ENCODE measurements around the gene TCL1A.
A peak's percentile ranks its signal among the peaks of the same experiment; 100 is the strongest.
"Not testable (repeated sequence)": the region's sequence is repeated elsewhere in the genome, so short reads cannot be mapped to it uniquely, and the experiment has no call there.

Gene TCL1A, protein sequence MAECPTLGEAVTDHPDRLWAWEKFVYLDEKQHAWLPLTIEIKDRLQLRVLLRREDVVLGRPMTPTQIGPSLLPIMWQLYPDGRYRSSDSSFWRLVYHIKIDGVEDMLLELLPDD

DNA sequence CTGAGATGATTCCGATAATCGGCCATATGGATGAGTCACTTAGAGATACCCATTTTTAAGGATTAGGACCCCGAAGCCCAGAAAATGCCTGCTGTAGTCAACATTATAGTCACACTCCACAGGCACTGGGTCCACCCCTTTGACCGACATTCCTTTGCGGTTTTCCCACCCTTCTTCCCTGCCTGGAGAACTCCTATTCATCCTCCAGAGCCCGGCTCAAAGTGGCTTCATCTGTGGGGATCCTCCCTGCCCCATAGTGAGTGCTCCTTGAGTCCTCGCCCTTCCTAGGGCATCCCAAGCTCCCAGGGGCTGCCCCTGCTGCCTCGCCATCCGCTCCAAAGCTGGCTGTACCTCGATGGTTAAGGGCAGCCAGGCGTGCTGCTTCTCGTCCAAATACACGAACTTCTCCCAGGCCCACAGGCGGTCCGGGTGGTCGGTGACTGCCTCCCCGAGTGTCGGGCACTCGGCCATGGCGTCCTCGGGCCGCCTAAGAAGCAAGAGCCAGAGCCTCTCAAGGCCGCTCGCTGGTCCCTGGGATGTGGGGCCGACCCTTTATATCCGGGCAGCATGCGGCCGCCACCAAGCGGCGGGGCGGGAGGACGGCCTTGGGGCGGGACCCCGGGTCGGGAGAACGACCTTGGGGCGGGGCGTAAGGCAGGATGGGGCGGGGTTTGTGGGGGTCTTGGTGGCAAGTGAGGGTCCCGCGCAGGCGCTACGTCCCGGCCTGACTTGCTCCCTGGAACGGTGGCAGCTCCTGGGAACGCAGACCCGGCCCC, at the start of gene TCL1A:
TCL1A (minus strand) TSS at position 530 of the 776 bp plus-strand sequence; CDS start at position 471, 59 bp downstream.
- DNase-seq (ENCODE audit: low spot score), result no peak

GRCh38 chr14:95763032-95763431, 49.1 kb upstream of the TCL1A start:
- not testable (repeated sequence) for DNase-seq (ENCODE audit: low spot score)

GRCh38 chr14:95761436-95761835, 47.5 kb upstream of the TCL1A start:
- DNase-seq (ENCODE audit: low spot score), result peak; percentile 18

DNA sequence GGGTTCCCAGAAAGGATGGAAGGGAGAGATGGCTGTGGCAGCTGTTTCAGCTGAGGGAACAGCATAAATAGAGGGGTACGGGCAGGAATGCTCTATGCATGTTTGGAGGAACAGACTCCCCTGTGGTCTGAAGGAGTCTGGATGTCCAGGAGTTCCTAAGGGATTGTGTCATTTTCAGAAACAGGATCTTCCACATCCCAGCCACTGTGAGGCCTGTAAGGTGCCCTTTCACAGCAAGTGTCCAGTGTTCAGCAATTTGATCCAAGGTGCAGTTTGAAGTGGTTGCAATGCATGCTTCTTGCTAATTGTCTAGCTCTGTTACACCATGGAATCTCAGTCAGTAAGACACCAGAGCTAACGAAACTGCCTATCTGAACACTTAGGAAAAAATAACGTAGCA, 46.7 kb upstream of the TCL1A start:
- DNase-seq (ENCODE audit: low spot score), result no peak

GRCh38 chr14:95759941-95760340, 46.0 kb upstream of the TCL1A start:
- no peak for DNase-seq (ENCODE audit: low spot score)

GRCh38 chr14:95758331-95758730, 44.4 kb upstream of the TCL1A start:
- no peak for DNase-seq (ENCODE audit: low spot score)

GRCh38 chr14:95756751-95757150, 42.8 kb upstream of the TCL1A start:
- DNase-seq (ENCODE audit: low spot score), result no peak

DNA sequence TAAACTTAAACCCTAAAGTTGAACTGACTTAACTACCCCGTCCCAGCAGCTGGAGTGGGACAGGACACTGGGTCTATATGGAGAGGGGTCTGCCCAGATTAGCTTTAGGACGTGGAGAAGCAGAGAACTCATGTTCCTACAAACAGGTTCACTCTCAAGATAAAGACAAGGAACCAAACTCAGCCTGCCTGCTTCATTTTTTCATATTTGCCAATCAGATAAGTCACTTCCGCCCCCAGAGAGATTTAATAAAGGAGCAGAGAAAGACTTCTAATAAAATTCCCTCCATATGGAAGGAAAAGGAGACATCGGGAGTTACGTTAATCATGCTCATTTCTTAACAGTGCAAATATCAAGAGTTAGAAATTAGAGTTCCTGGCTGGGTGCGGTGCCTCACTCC, 42.2 kb upstream of the TCL1A start:
- DNase-seq (ENCODE audit: low spot score), result no peak

DNA sequence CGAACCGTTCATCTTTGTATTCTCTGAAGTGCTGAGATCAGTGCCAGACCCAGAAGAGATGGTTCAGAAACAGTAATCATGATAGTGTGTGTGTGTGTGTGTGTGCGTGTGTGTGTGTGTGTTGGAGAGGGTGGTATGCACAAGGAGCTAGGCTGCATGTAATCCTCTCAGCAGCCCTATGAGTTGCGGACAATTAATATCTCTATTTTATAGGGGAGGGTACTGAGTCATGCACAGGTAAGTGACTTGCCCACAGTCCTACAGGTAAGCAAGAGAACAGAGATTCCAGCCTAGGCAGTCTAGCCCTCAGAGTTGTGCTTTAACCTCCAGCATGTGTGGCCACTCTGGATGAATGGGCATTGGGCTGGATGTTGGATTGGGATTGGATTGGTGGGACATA, 27.9 kb upstream of the TCL1A start:
- DNase-seq (ENCODE audit: low spot score), result no peak

DNA sequence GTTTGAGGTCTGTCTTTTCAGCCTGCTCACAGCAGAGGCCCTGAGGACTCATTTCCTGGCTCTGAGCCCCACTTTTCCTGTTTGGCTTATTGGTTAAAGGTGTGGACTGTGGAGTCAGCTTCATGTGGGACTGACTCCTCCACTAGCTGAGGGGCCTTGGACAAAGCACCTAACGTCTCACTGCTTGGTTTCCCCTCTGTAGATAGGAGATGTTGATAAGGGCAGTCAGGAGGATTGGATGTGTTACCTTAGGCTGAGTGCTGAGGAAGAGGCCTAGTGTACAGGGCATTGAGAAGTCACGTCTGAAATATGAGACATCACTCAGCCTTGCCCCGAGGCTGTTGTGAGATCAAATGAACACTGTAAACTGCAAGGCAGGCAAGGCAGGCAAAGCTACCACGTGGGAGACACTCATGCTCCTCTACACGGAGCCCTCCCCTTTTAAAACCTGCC, 27.1 kb upstream of the TCL1A start:
- DNase-seq (ENCODE audit: low spot score), result no peak

- DNase-seq (ENCODE audit: low spot score), result no peak
Measured at GRCh38 chr14:95739356-95739755, 25.4 kb upstream of the TCL1A start.

DNA sequence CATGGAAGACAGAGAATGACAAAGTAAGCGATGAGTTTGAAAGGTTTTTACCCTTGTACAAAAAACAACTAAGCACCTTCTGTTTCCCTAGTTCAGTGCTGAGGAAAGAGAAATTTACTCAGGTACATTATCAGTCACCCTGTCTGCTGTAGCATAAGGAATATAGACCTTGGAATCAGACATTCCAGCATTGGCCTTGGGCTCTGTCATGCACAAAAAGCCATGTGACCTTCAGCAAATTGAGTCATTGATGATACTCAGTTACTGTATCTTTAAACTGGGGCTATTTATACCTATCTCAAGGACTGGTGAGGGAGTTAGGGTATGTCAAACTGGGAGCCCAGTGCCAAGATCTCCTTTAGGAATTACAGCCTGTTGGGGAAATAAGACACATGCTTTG, 19.3 kb upstream of the TCL1A start:
- no peak for DNase-seq (ENCODE audit: low spot score)

GRCh38 chr14:95730126-95730525, 16.2 kb upstream of the TCL1A start:
- no peak for DNase-seq (ENCODE audit: low spot score)

DNA sequence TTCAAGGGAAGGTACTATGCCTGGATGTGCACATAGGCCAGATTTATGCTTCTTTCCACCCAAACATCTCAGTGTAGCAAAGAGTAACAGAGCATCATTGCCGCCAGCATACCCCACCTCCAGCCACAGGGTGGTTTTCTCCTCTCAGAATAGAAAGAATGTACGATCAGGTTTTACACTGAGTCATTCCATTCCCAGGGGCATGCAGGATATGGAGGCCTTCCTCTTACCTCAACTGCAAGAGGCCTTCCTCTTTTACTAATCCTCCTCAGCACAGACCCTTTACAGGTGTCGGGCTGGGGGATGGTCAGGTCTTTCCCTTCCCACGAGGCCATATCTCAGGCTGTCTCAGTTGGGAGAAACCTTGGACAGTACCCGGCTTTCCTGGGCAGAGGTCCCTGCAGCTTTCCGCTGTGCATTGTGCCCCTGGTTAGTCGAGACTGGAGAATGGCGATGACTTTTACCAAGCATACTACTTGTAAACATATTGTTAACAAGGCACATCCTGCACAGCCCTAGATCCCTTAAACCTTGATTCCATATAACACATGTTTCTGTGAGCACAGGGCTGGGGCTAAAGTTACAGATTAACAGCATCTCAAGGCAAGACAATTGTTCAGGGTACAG, 15.6 kb upstream of the TCL1A start:
- not testable (repeated sequence) for DNase-seq (ENCODE audit: low spot score)

GRCh38 chr14:95727056-95727700, 13.3 kb upstream of the TCL1A start:
- DNase-seq (ENCODE audit: low spot score), result no peak

- DNase-seq (ENCODE audit: low spot score), result no peak
Measured at GRCh38 chr14:95725685-95726336, 11.9 kb upstream of the TCL1A start.

GRCh38 chr14:95722525-95723190, 8.7 kb upstream of the TCL1A start:
- DNase-seq (ENCODE audit: low spot score), result no peak

DNA sequence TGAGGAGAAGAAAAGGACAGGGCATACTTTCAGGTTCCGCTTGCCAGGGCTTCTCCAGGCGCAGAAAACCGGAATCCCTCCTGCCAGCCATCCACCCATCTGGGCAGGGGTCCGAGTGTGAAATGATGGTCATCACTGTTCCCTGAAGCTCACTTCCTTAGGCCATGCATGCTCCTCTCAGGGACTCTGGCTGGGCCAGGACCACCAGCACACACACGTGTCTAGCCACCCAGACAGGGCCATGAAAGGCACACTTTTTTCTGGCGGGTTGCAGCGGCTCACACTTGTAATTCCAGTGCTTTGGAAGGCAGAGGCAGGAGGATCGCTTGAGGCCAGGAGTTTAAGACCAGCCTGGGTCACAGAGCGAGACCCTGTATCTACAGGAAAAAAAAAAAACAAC, 1.5 kb downstream of the TCL1A start:
- no peak for DNase-seq (ENCODE audit: low spot score)

- DNase-seq (ENCODE audit: low spot score), result no peak
Measured at GRCh38 chr14:95711476-95712176, 2.3 kb downstream of the TCL1A start.

DNA sequence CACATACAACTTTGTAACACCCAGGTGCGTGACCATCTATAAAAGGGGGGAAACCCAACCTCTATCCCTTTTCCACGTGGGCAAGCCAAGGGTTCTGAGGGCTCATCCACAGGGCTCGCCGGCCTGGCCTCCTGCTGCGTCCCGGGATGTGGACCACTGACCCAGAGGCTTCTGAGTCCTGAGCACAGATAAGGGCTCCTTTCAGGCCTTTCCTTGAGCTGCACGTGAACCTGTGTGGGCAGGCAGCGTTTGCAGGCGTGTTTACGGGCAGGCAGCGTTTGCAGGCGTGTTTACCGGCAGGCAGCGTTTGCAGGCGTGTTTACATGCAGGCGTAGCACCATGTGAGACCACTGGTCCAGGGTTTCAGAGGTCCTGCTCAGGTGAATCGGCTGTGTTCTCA, 3.8 kb downstream of the TCL1A start:
- no peak for DNase-seq (ENCODE audit: low spot score)

GRCh38 chr14:95707327-95707726, 6.6 kb downstream of the TCL1A start:
- DNase-seq (ENCODE audit: low spot score), result no peak

Data from iPS-NIHi11 (cell line).